Superior temporal gyrus (tissue), 1 donor: Measurements from ENCODE around the gene SLC51A.
"Not testable (repeated sequence)": the region's sequence is repeated elsewhere in the genome, so short reads cannot be mapped to it uniquely, and the experiment has no call there.

Experiments used
- DNase-seq: peaks from one replicate; pipeline ENCODE4 v3.0.0-alpha.2; 2016; ENCODE audit errors: extremely low spot score

Gene SLC51A

DNA sequence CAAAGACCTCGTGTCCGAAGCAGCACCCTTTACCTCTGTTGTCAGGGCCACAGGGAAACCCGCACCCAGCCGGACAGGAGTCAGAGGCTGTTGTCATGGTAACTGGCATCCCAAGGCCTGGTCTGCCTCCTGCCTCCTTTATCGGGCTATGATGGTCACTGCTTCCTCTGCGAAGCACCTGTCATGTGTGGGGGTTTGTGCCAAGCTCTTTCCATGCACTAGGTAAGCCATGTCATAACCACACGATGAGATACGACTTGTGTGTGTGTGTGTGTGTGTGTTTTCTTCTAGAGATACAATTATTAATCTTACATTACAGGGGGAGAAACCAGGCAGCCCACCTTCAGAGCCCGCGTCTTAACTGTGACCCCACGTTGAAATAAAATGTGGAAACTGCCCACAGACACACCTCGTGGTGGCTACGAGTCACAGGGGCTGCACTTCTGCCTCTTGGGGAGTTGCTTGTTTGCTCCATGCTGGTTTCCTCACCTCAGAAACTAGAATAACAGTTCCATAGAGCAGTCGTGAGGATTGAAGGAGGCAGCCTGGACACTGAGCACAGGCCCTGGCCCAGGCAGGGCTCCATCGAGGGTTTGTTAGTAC is 23.1 kb upstream of the SLC51A start:
- DNase-seq: no peak

DNA sequence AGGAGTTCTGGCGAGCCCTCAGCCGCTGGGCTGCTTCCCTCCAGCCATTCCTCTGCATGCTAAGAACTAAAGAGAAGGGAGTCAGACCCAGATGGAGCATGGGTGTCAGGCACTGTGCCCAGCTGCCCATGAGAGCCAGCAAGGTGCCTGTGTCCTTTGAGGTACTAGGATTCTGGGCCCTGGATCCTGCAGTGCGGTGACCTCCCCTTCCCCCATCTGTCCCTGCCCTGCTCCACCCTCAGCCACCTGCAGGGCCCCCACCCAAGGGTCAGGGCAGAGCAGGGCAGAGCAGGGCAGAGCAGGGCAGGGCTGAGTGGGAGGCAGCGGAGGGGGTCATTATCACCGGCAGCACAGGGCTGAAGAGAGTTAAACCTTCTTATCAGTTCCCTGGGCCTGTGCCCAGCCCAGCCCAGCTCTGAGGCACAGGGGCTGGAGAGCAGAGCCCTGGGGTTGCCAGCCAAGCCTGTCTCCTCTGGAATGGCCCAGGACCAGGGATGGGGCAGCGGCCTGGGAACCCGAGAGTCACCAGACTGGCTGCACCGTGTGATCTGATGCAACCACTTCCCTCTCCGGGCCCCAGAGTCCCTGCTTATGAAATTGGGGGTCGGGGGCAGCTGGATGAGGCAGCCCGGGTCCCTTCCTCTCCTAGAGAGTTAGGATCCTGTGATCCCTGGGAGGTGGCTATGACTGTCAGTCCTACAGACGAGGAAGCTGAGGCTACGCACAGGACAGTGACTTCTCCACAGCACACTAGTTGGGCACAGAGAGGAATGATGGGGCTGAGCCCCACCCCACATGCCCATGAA is 22.4 kb upstream of the SLC51A start:
- DNase-seq: no peak

DNA sequence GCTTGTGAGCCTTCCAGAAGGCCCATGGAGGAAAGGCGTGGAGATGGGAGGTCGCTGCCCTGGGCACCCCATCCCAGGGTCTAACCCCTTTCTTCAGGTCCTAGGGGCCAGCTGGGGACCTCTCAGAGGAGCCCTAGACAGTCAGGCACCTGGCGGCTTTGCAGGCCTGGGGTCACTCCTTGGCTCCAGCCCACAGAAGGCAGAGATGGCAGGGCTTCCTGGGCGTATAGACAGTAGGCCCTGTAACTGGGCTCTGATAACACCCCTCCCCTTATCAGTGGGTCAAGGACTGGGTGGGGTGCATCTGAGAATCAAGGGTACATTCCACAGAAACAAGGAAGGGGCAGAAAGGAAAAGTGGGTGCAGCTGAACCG is 21.8 kb upstream of the SLC51A start:
- DNase-seq: no peak

- no peak for DNase-seq
Measured at GRCh38 chr3:196195664-196196265, 20.6 kb upstream of the SLC51A start.

DNA sequence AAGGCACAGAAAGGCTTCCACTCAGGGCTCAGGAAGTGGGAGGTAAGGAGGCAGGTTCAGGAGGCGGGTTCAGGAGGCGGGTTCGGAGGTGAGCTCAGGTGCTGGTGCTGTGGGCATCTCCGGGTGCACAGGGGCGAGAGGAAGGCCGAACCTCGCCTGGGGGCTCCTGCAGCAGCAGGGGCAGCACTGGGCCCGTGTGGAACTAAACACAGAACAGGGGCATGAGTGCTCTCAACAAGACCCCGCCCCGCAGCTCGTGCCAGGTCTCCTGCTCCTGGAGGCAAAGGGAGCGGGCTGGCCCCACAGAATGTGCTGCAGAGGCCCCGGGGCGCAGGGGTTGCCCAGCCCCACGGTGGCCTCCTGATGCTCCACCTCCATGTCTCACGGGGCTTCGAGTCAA is 18.8 kb upstream of the SLC51A start:
- no peak for DNase-seq

DNA sequence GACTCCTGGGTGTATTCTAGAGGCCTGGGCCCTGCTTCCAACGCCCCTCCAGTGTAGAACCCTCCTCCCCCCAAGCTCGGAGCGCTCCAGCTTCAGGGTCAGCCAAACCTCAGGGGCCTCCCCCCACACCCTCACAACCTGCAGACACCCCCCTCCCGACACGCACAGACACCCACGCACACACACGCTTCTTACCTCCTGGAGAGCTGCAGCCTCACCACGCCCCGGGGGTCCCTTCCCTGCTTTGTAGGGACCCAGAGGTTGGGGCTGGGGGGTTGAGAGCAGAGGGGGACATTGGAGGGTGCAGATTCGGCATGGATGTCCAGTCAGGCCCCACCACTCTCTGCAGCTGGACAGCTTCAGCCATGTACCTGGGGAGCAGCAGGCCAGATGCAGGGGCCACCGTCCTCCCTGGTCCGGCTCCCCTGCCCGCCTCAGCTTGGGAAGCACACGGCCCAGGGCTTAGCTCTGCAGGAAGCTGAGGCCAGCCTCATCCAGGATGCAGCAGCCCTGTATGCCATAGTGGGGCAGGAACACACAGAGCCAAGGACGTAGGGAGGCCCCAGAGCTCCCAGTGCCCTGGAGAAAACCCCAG is 18.2 kb upstream of the SLC51A start:
- DNase-seq: no peak

DNA sequence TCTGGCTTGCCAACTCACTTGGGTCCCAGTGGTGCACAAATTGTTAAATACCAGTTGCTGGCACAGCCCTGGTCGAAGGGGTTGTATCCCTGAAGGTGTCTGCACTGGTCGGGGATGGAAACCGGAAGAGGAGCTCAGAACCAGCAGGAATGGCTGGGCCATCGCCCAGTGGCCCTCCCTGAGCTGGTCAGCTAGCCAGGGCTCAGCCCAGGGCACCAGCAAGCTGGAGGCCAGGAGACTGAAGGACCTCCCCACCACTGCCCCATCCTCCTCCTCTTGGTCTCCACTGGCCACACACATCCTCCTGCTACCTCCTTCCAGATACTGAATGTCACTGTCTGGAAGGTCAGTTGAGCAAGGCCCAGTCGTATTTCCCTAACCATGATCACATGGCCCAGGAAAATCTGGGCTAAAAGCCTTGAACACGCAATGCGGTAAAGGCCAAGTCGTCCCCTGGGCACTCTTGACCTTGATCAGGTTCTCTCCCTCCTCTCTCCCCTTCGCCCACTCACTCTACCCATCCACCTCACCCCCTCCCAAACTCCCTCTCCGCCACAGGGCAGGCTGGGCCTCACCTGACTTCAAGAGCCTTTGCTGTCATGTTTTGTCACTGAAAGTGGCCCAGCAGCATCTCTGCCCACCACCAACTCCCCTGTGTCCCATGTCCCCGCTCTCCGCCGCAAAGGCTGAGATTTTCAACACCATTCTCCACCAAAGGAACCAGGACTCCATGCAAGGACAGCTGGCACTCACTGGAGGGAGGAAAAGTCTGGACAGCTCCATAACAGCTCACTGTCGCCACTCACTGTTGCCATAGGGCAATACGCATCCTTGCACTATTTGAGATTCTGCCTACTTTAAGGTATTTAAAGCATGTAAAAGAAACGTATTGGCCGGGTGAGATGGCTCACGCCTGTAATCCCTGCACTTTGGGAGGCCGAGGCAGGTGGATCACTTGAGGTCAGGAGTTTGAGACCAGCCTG is 17.3 kb upstream of the SLC51A start:
- no peak for DNase-seq

- no peak for DNase-seq
Measured at GRCh38 chr3:196202516-196202970, 13.8 kb upstream of the SLC51A start.

DNA sequence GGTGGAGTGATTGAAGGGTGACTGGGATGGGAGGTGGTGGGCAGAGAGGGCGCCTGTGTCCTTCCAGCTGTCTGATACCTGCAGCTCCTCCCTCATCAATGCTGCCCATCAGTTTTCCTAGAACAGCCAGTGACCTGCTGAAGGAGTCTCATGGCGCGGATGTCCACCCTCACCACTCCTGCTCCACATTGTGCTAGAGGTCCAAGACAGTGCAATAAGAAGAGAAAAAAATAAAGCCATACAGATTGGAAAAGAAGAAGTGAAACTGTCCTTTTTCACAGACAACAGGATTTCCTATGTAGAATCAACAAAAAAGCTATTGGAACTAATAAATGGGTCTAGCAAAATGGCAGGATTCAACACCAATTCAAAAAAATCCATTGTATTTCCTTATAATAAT is 12.5 kb upstream of the SLC51A start:
- no peak for DNase-seq

DNA sequence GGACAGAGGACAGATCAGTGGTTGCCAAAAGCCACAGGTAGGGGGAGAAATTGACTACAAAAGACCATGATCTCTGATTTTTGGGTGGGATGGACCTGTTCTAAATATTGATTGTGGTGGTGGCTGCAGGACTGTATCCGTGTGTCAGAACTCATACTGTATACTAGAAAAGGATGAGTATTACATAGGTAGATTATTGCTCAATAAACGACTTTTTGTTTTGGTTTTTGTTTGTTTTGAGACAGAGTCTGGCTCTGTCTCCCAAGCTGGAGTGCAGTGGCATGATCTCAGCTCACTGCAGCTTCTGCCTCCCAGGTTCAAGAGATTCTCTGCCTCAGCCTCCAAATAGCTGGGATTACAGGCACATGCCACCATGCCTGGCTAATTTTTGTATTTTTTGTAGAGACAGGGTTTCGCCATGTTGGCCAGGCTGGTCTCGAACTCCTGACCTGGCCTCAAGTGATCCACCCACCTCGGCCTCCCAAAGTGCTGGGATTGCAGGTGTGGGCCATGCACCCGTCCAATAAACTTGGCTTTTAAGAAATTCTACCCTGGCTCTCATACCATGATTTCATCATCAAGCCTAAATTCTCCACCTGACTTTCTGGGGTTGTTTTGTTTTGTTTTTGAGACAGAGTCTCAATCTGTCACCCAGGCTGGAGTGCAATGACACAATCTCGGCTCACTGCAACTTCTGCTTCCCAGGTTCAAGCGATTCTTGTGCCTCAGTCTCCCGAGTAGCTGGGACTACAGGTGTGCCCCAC is 10.7 kb upstream of the SLC51A start:
- DNase-seq: not testable (repeated sequence)

DNA sequence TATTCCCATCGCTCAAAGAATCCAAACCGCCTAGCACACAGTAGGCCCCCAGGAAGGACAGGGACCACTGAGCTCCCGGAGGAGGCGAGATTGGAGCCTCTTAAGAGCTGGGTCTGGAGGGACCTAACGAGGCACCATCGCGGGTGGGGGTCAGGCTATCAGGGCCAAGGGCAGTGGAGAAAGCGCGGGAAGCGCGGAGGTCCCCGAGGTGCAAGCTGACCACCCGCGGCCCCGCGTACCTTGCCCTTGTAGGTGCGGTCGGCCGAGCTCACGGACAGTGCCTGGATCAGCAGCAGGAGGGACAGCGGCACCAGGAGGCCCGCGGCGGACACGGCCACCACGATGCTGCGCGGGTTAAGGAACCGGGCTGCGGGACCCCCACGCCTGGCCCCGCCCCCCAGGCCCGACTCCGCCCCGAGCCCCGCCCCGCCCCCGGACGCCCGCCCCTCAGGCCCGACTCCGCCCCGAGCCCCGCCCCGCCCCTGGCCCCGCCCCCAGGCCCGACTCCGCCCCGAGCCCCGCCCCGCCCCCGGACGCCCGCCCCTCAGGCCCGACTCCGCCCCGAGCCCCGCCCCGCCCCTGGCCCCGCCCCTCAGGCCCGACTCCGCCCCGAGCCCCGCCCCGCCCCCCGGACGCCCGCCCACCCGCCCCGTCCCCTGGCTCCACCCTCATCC is 9.0 kb upstream of the SLC51A start:
- no peak for DNase-seq

- DNase-seq: no peak
Measured at GRCh38 chr3:196207833-196208607, 8.3 kb upstream of the SLC51A start.

GRCh38 chr3:196208942-196209695 is 7.2 kb upstream of the SLC51A start:
- no peak for DNase-seq

GRCh38 chr3:196209944-196210672 is 6.2 kb upstream of the SLC51A start:
- DNase-seq: not testable (repeated sequence)

GRCh38 chr3:196210673-196211556 is 5.4 kb upstream of the SLC51A start, which contains the start of gene ZDHHC19:
ZDHHC19 (minus strand) TSS chr3:196211400; CDS start chr3:196211315, 85 bp downstream.
- no peak for DNase-seq

- no peak for DNase-seq
Measured at GRCh38 chr3:196214783-196215441, 1.4 kb upstream of the SLC51A start.
